ENCODE data around the gene KLHL25.

KLHL25 gene

DNA sequence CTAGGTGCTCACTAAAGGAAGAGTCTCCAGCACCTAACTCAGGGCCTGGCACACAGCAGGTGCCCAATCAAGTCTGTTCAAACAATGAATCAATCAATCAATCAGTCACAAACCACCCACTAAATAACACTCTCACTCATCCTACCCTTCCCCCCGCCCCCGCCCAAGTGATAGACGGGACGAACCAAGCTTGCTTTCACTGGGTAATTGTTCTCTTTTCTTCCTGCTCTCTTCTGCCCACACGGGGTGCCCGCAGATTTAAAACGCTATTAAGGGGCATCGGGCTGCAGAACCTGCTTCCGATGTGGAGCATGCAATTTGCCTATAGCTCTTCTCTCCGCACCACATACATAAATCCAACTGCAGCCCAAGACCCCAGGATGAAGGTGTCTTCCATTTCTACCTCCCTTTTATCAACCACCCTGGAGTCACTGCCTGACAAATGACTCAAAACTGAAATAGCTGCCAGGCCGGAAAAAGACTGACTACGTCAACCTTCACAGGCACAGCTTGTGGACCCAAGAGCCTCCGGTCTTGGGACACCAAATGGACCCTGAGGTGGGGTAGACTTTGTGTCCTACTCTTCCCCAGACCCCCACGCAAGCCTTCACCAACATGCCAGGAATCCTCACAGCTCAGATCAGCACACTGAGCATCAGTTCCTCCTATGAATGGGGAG lies 1.7 kb downstream of the KLHL25 start:
- peak; percentile 45 for DNase-seq (ENCODE audit: low read depth)
- H3K4me3 ChIP-seq (ENCODE audit: low read length): peak overlapping the region; percentile 66
- TF ChIP-seq, protein P1, sequence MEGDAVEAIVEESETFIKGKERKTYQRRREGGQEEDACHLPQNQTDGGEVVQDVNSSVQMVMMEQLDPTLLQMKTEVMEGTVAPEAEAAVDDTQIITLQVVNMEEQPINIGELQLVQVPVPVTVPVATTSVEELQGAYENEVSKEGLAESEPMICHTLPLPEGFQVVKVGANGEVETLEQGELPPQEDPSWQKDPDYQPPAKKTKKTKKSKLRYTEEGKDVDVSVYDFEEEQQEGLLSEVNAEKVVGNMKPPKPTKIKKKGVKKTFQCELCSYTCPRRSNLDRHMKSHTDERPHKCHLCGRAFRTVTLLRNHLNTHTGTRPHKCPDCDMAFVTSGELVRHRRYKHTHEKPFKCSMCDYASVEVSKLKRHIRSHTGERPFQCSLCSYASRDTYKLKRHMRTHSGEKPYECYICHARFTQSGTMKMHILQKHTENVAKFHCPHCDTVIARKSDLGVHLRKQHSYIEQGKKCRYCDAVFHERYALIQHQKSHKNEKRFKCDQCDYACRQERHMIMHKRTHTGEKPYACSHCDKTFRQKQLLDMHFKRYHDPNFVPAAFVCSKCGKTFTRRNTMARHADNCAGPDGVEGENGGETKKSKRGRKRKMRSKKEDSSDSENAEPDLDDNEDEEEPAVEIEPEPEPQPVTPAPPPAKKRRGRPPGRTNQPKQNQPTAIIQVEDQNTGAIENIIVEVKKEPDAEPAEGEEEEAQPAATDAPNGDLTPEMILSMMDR (IDR thresholded peaks at IDR 0.05; ENCODE audit: insufficient read depth, low read depth, low read length, missing control alignments): no peak

DNA sequence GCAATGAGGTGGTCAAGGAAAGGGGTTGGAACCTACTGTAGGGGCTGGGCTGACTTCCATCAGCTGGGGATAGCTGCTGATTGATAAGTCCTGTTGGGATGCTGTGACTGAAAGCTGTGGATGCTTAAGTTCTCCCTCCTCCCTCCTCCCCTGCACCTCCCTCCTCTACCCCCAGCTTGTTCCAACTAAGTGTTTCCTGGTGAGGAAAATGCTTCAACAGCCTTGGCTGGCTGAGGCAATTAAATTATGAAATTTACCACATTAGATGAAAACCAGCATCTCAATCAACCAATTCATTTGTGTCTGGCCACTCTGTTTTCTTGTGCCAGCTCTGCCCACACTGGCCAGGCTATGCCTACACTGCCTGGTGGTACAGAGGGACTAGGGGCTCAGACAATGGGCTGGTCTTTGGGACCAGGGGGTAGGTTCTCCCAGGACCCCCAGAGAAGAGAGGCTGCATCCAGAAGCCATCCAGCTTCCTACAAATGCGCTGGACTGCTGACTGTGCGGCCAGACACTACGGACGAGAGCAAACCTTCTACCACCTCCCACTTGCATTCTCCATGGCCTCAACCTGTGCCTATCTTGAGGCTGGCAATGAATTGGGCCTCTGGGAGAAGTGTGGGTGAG lies 2.5 kb downstream of the KLHL25 start:
- H3K4me3 ChIP-seq (ENCODE audit: low read length): no peak overlapping the region
- no peak for DNase-seq (ENCODE audit: low read depth)
- TF ChIP-seq, protein P1 (IDR thresholded peaks at IDR 0.05; ENCODE audit: insufficient read depth, low read depth, low read length, missing control alignments): no peak

DNA sequence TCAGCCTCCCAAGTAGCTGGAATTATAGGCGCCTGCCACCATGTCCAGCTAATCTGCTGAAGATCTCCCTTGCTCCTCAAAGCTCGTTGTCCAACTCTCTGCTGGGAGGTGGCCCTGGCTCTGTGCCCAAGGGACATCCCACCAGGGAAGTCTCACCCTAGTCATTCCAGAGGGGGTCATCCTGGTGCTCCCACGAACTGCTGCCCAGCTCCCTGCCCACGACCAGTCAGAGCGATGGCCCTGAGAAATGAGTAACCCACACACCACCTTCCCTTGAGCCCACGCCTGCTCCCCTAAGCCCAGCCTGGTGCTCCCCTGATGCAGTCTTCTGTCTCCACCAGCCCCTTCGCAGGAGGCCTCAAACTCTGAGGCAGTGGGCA lies 5.2 kb downstream of the KLHL25 start:
- TF ChIP-seq, protein P1 (IDR thresholded peaks at IDR 0.05; ENCODE audit: insufficient read depth, low read depth, low read length, missing control alignments): no peak
- no peak overlapping the region for H3K4me3 ChIP-seq (ENCODE audit: low read length)
- no peak for DNase-seq (ENCODE audit: low read depth)

DNA sequence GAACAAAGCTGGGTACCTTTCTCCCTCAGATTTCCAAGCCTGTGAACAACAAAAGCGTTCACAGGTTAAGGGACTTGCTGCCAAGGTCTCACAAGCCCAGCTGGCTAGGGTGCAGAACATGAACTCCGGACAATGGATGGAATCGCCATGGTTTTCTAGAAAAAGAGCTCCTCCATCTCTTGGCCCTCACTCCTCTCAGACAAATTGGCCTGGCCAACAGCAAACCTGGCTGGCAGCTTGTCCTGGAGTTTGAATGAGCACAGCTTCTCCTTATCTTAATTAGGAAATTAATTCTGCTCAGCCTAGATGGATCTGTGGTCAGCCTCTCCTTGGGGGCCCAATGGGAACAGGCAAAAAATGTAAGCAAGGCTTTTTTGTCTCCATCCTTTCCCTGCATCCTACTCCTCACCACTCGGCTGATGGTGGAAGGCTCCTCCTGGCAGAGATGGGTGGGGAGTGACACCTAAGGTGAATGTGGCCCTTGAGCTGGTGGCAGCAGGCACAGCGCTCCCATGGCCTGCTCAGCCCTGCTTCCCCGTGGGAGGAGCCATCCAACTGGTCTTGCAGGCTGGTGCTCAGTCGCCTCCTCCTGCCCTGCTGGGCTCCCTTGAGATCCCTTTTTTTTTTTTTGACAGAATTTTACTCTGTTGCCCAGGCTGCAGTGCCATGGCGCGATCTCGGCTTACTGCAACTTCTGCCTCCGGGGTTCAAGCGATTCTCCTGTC lies 5.8 kb downstream of the KLHL25 start:
- H3K4me3 ChIP-seq (ENCODE audit: low read length): no peak overlapping the region
- TF ChIP-seq, protein P1 (IDR thresholded peaks at IDR 0.05; ENCODE audit: insufficient read depth, low read depth, low read length, missing control alignments): no peak

DNA sequence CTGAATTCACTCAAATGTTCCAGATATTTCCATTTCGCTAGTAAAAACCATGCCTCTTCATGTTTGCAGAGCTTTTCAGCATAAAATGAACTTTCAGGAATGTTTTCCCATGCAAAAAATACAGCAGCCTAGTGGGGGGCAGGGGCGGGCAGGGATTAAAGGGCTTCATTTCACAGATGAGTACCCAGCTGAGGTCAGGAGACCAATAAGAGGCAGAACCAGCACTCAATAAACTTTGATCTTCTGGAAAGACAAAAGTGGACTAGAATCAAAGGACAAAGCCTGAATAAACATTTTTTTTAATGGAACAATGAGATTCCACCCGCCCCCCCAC lies 8.0 kb downstream of the KLHL25 start:
- DNase-seq (ENCODE audit: low read depth): no peak
- H3K4me3 ChIP-seq (ENCODE audit: low read length): no peak overlapping the region
- TF ChIP-seq, protein P1 (IDR thresholded peaks at IDR 0.05; ENCODE audit: insufficient read depth, low read depth, low read length, missing control alignments): no peak

More for the DNA sequence above, 5.8 kb downstream of the KLHL25 start:
- DNase-seq (ENCODE audit: low read depth): peak; percentile 67

DNA sequence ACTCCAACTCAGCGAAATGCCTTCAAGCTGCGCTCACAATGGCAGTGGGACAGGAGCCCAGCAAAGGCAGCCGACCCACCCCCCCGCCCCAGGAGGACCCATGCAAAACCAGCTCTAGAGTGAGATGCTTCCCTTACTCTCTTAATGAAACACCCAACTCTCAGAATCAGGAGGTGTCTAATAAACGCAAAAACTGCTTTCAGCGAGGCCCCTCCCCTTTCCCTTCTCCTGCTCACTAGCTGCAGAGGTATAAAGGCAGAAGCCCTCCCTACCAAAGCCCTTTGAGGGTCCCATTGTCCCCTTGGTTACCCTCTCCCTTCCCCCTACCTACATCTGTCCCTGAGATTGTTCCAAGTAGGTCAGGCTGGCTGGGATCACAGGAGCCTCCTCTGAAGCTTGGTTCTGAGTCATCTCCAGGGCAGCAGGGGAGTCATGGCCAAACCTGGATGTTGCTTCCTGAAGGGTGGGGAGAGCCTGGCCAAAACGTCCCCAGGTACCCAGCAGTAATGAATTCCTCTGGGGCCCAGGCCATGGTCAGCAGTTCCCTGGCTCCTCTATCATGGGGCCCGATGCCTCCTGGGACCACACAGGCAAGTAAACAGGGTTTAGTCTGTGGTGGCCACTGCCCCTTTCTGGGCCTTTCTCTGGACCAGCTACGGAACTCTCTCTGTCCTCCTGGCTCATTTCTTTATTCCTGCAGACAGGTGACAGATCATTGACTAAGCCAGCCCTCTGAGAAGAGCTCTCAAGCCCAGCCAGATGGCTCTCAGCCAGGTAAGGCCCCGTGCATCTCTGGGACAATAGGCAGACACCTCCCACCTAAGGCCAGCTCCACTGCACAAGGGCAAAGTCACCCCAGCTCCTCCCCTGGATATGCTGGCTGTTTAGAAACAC lies 8.6 kb downstream of the KLHL25 start:
- peak; percentile 77 for DNase-seq (ENCODE audit: low read depth)
- TF ChIP-seq, protein P1 (IDR thresholded peaks at IDR 0.05; ENCODE audit: insufficient read depth, low read depth, low read length, missing control alignments): no peak
- no peak overlapping the region for H3K4me3 ChIP-seq (ENCODE audit: low read length)
